Measurements from ENCODE around the gene C2orf80. TPM values are rescaled to one million over a fixed set of nuclear protein-coding genes. Genes with fewer than 3 reads are reported as not detected.

The C2orf80 gene
- total and polyA plus RNA-seq, 2 donors (not counting 3 experiments of a cell fraction or from before 2014, with no cell fraction given): not detected

DNA sequence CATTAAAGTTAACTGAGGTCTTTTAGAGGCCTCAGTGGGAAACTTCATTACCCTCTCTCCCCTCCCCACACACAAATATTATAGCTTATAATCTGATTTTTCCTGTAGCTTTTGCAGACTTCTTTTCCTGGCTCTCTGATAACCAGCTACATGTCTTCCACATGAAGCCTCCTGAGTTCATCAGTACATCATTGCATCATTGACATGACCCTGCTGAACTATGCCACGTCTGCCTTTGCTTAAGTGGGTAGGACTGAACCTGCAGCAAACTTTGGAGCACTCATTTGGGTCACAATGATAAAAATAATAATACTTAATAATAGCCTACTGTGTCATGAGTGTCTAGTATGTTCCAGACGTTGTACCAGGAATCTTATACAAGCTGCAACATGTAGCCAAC, 33.4 kb downstream of the C2orf80 start:
- Histone ChIP-seq H3K9me1 (replicated peaks; ENCODE audit: control insufficient read depth, extremely low read depth, insufficient read depth, low read length) (no peaks in the 10 kb centered on the region), H3K27me3 (ENCODE audit: control insufficient read depth in 2 of 2, insufficient read depth in 2 of 2, low read length in 2 of 2) (no peaks in the 10 kb centered on the region), H3K9me3 (replicated peaks; ENCODE audit: control insufficient read depth, insufficient read depth, low read length) (no peaks in the 10 kb centered on the region), H3K4me1 (ENCODE audit: control insufficient read depth, extremely low read depth, insufficient read depth, low read length) (no peaks in the 10 kb centered on the region), H3K9ac (replicated peaks; ENCODE audit: extremely low read depth, insufficient read depth, low read length) (no peak overlapping the region), H3K27ac (ENCODE audit: insufficient read depth, low read depth, low read length) (no peak overlapping the region), H3K4me2 (ENCODE audit: insufficient read depth, low read length) (no peak overlapping the region), H4K20me1 (replicated peaks; ENCODE audit: control insufficient read depth, extremely low read depth, insufficient read depth, low read length) (no peaks in the 10 kb centered on the region), H2AFZ (ENCODE audit: low read depth, low read length) (no peak overlapping the region), H3K79me2 (ENCODE audit: control insufficient read depth, insufficient read depth, low read length) (no peaks in the 10 kb centered on the region), H3K4me3 (replicated peaks in 1 of 3; ENCODE audit: insufficient read depth in 1 of 3, low read depth in 1 of 3, low read length in 3 of 3) (no peak overlapping the region), H3K36me3 (ENCODE audit: control insufficient read depth in 2 of 2, extremely low read depth in 1 of 2, insufficient read depth in 2 of 2, low read length in 2 of 2) (no peaks in the 10 kb centered on the region)
- no peak for DNase-seq (ENCODE audit: low read depth, low spot score)
- POLR2A ChIA-PET: no interaction called here
- TF ChIP-seq EZH2 (IDR thresholded peaks at IDR 0.05; ENCODE audit: borderline replicate concordance, low read depth, low read length, severe bottlenecking) (no peak), JUN (IDR thresholded peaks at IDR 0.05; ENCODE audit: borderline replicate concordance, insufficient read depth, insufficient read length, low read depth) (no peak)
- CTCF ChIA-PET: interaction anchor here (1.0 to 1.3 kb wide), 2 partner anchors 9 to 18 kb away, joined by 3 to 4 read pairs; no protein-coding TSS in a partner anchor
- BruUV-seq (replicated peaks): no TSS peak
- intact Hi-C loops (cut with micrococcal nuclease): no loop called here
- dilution Hi-C loops (cut with MboI; ENCODE audit: extremely low pct_ligation_motif_present, low sequenced_read_pairs): no loop called here
- FAIRE-seq: no peak

DNA sequence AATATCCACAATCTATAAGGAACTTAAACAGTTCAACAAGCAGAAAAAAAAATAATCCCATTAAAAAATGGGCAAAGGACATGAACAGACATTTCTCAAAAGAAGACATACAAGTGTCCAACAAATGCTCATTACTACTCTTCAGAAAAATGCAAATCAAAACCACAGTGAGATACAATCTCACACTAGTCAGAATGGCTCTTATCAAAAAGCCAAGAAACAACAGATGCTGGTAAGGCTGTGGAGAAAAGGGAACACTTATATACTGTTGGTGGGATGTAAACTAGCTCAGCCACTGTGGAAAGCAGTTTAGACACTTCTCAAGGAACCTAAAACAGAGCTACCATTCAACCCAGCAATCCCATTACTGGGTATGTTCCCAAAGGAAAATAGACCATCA, 36.7 kb downstream of the C2orf80 start:
- FAIRE-seq: no peak
- Histone ChIP-seq H3K4me3 (replicated peaks in 1 of 3; ENCODE audit: insufficient read depth in 1 of 3, low read depth in 1 of 3, low read length in 3 of 3) (no peak overlapping the region), H3K4me2 (ENCODE audit: insufficient read depth, low read length) (no peak overlapping the region), H2AFZ (ENCODE audit: low read depth, low read length) (no peak overlapping the region), H3K36me3 (ENCODE audit: control insufficient read depth in 2 of 2, extremely low read depth in 1 of 2, insufficient read depth in 2 of 2, low read length in 2 of 2) (no peaks in the 10 kb centered on the region), H3K9me1 (replicated peaks; ENCODE audit: control insufficient read depth, extremely low read depth, insufficient read depth, low read length) (no peaks in the 10 kb centered on the region), H3K9ac (replicated peaks; ENCODE audit: extremely low read depth, insufficient read depth, low read length) (no peak overlapping the region), H3K27me3 (ENCODE audit: control insufficient read depth in 2 of 2, insufficient read depth in 2 of 2, low read length in 2 of 2) (no peaks in the 10 kb centered on the region), H3K9me3 (replicated peaks; ENCODE audit: control insufficient read depth, insufficient read depth, low read length) (no peaks in the 10 kb centered on the region), H3K4me1 (ENCODE audit: control insufficient read depth, extremely low read depth, insufficient read depth, low read length) (no peaks in the 10 kb centered on the region), H3K27ac (ENCODE audit: insufficient read depth, low read depth, low read length) (no peak overlapping the region), H3K79me2 (ENCODE audit: control insufficient read depth, insufficient read depth, low read length) (no peaks in the 10 kb centered on the region), H4K20me1 (replicated peaks; ENCODE audit: control insufficient read depth, extremely low read depth, insufficient read depth, low read length) (no peaks in the 10 kb centered on the region)
- DNase-seq (ENCODE audit: low read depth, low spot score): no peak
- BruUV-seq (replicated peaks): no TSS peak
- TF ChIP-seq GATA2 (IDR thresholded peaks at IDR 0.05; ENCODE audit: insufficient read depth, insufficient read length, low read depth, low read length) (no peak), MYC (IDR thresholded peaks at IDR 0.05; ENCODE audit: low read depth, low read length) (no peak), POLR2A (IDR thresholded peaks at IDR 0.05; ENCODE audit: low read depth, low read length) (no peak), CTCF (IDR thresholded peaks at IDR 0.05; ENCODE audit: extremely low read depth in 1 of 2, insufficient read depth in 1 of 2, low read depth in 1 of 2, low read length in 2 of 2) (no peak), EZH2 (IDR thresholded peaks at IDR 0.05; ENCODE audit: borderline replicate concordance, low read depth, low read length, severe bottlenecking) (no peak), JUN (IDR thresholded peaks at IDR 0.05; ENCODE audit: borderline replicate concordance, insufficient read depth, insufficient read length, low read depth) (no peak), FOS (IDR thresholded peaks at IDR 0.05; ENCODE audit: borderline replicate concordance, insufficient read depth, low read length) (no peak), POLR2AphosphoS5 (IDR thresholded peaks at IDR 0.05; ENCODE audit: insufficient read depth, low read depth, low read length) (no peak)
- TF ChIP-seq, protein P1, sequence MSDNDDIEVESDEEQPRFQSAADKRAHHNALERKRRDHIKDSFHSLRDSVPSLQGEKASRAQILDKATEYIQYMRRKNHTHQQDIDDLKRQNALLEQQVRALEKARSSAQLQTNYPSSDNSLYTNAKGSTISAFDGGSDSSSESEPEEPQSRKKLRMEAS (IDR thresholded peaks at IDR 0.05; ENCODE audit: insufficient read depth, insufficient read length): no peak
- intact Hi-C loops (cut with micrococcal nuclease): no loop called here
- dilution Hi-C loops (cut with MboI; ENCODE audit: extremely low pct_ligation_motif_present, low sequenced_read_pairs): no loop called here
- POLR2A ChIA-PET: no interaction called here
- CTCF ChIA-PET: interaction anchor here (2.7 kb wide), 1 partner anchor 22 kb away, joined by 12 read pairs; no protein-coding TSS in a partner anchor
